K562 (cell line): Measurements from ENCODE around the gene PDLIM7. TPM values are rescaled to one million over a fixed set of nuclear protein-coding genes. Genes with fewer than 3 reads are reported as not detected.

ENCODE experiments used
- BRF1 ChIP-seq: IDR thresholded peaks from 3 replicates; pipeline ENCODE4 v1.6.1; 2011; ENCODE audit warnings: borderline replicate concordance, mild to moderate bottlenecking; ENCODE audit not compliant: insufficient read length; ENCODE audit errors: extremely low read depth
- COPS2 ChIP-seq: fragments of 450-650 bp; conservative IDR thresholded peaks from 2 replicates; pipeline ENCODE4 v1.6.1; 2016; ENCODE audit warnings: mild to moderate bottlenecking, moderate library complexity
- GATA2 ChIP-seq: sonication (generic); formaldehyde crosslinking; IDR thresholded peaks from 2 replicates; pipeline ENCODE4 v1.4.0; 2020; ENCODE audit warnings: mild to moderate bottlenecking, missing genetic modification reagents
- HNRNPK ChIP-seq: fragments of 200-400 bp; formaldehyde crosslinking; IDR thresholded peaks from one replicate; pipeline ENCODE4 v1.6.1; 2018; ENCODE audit warnings: mild to moderate bottlenecking, low read depth, low read length; ENCODE audit not compliant: poor library complexity, severe bottlenecking
- MTF1 ChIP-seq: fragments of 250-450 bp; sonication (Bioruptor Pico); IDR thresholded peaks from 2 replicates; pipeline ENCODE4 v1.9.0; 2021; ENCODE audit warnings: moderate library complexity, mild to moderate bottlenecking, inconsistent platforms, borderline replicate concordance
- PURB ChIP-seq: sonication (generic); formaldehyde crosslinking; IDR thresholded peaks from 2 replicates; pipeline ENCODE4 v1.9.0; 2021; ENCODE audit warnings: low read depth, mild to moderate bottlenecking, missing genetic modification reagents
- RB1 ChIP-seq: fragments of 450-650 bp; IDR thresholded peaks from 2 replicates; pipeline ENCODE4 v1.6.1; 2017; ENCODE audit warnings: low read depth, mild to moderate bottlenecking
- SNRNP70 ChIP-seq: fragments of 200-400 bp; formaldehyde crosslinking; optimal IDR thresholded peaks from 2 replicates; pipeline ENCODE3; 2017; ENCODE audit warnings: low read depth, low read length
- TCF7 ChIP-seq: sonication (generic); IDR thresholded peaks from 2 replicates; pipeline ENCODE4 v1.6.1; 2016; ENCODE audit warnings: antibody characterized with exemption, borderline replicate concordance
- TRIM24 ChIP-seq, 2 experiments: fragments of 450-650 bp; IDR thresholded peaks; 2 replicates each; pipeline ENCODE4 v1.6.1; 2016
- U2AF1 ChIP-seq: fragments of 200-400 bp; formaldehyde crosslinking; optimal IDR thresholded peaks from 2 replicates; pipeline ENCODE3; 2017; ENCODE audit warnings: mild to moderate bottlenecking, low read depth, low read length, moderate library complexity
- ZNF253 ChIP-seq: fragments of 250-450 bp; sonication (Bioruptor Pico); conservative IDR thresholded peaks from 2 replicates; pipeline ENCODE4 v1.6.1; 2021; ENCODE audit warnings: mild to moderate bottlenecking
- ZNF316 ChIP-seq: fragments of 450-650 bp; IDR thresholded peaks from 2 replicates; pipeline ENCODE4 v1.6.1; 2016
- ZNF75A ChIP-seq: fragments of 450-650 bp; formaldehyde crosslinking; IDR thresholded peaks from 2 replicates; pipeline ENCODE4 v1.4.0; 2020; ENCODE audit warnings: mild to moderate bottlenecking
- polyA plus RNA-seq, 8 experiments: library from polyadenylated mRNA; depleted of rRNA in 4 of 8; stranded (reverse) in 5 of 8; unstranded in 3 of 8; fragments of >200 nt; fragmentation: Nextera tagmentation in 2 of 8; fragmentation: Illumina TruSeq in 1 of 8; extraction: Ambion mirVana in 2 of 8; extraction: Trizol in 1 of 8; gene quantifications; 2 replicates each; pipeline versions ENCODE4 v1.2.1 to v1.2.3, GENCODE V29; 2011 to 2014; ENCODE audit warnings: inconsistent platforms in 1 of 8, missing spikeins in 1 of 8
- total RNA-seq, 7 experiments: library from RNA; depleted of rRNA in 6 of 7; stranded (reverse); fragments of >200 nt in 6 of 7; fragmentation: Illumina TruSeq in 2 of 7; extraction: Trizol in 2 of 7; gene quantifications; 2 replicates each; pipeline versions ENCODE4 v1.2.1 to v1.2.3, GENCODE V29; 2011 to 2021; ENCODE audit warnings: low replicate concordance in 1 of 7
- TF ChIP-seq, protein P1 (sequence below): fragments of 450-650 bp; IDR thresholded peaks from 2 replicates; pipeline ENCODE4 v1.6.1; 2016
- TF ChIP-seq, protein P2 (sequence below): fragments of 250-450 bp; sonication (Bioruptor Pico); IDR thresholded peaks from 2 replicates; pipeline ENCODE4 v1.8.0; 2021; ENCODE audit warnings: mild to moderate bottlenecking, moderate library complexity
- TF ChIP-seq, protein P3 (sequence below), 2 experiments: fragments of 450-650 bp in 1 of 2; sonication (generic) in 1 of 2; formaldehyde crosslinking in 1 of 2; IDR thresholded peaks; 2 replicates each; pipeline versions ENCODE4 v1.7.1 to v1.9.0; 2016 to 2022; ENCODE audit warnings: inconsistent platforms in 1 of 2, mild to moderate bottlenecking in 1 of 2, missing genetic modification reagents in 1 of 2

Gene PDLIM7
- total and polyA plus RNA-seq, 9 of the 15 experiments (the other 6 are each of a cell fraction or from before 2014, with no cell fraction given) = 2.1 to 124 (median 32.6) TPM

DNA sequence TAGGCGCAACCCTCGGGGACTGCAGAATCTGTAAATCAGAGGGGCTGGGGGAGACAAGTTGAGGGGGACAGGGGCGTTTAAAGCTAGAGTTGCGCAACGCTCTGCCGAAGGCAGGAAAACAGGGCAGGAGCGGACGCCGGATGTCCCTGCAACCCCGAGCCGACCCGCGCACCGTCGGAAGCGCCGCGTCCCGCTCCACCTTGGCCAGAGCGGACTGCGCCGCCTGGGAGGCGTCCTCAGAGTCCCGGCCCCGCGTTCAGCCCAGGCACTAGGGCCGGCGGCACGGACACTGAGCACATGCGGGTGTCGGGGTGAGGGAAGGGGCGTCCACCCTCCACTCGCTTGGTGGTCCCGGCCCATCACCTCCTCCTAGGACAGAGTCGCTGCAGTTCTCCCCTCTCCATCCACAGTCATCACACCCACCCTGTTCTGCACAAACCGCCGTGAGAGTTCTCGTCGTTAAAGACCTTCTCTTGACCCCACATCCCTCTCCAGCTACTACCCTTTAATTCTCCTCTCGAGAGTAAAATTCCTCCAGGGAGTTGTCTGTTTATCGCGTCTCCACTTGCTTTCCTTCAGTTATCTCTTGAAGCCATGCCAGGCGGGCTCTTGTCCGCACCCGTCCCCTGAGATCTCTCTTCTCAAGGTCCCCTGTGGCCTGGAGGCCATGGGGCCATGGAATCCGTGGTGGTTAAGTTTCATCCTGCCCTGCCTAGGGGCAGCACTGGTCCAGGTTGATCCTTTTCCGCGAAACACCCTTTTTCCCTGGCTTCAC, 796 bp upstream of the PDLIM7 start (continued):
- TF ChIP-seq, protein P1, sequence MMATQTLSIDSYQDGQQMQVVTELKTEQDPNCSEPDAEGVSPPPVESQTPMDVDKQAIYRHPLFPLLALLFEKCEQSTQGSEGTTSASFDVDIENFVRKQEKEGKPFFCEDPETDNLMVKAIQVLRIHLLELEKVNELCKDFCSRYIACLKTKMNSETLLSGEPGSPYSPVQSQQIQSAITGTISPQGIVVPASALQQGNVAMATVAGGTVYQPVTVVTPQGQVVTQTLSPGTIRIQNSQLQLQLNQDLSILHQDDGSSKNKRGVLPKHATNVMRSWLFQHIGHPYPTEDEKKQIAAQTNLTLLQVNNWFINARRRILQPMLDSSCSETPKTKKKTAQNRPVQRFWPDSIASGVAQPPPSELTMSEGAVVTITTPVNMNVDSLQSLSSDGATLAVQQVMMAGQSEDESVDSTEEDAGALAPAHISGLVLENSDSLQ = no peak
- no peak for TF ChIP-seq PURB
- no peak for TF ChIP-seq ZNF75A (CRISPR knock-in tag)
- TF ChIP-seq BRF1 = no peak
- no peak for TF ChIP-seq MTF1 (CRISPR knock-in tag)
- TF ChIP-seq HNRNPK = no peak
- TF ChIP-seq U2AF1 = no peak
- TF ChIP-seq, protein P2, sequence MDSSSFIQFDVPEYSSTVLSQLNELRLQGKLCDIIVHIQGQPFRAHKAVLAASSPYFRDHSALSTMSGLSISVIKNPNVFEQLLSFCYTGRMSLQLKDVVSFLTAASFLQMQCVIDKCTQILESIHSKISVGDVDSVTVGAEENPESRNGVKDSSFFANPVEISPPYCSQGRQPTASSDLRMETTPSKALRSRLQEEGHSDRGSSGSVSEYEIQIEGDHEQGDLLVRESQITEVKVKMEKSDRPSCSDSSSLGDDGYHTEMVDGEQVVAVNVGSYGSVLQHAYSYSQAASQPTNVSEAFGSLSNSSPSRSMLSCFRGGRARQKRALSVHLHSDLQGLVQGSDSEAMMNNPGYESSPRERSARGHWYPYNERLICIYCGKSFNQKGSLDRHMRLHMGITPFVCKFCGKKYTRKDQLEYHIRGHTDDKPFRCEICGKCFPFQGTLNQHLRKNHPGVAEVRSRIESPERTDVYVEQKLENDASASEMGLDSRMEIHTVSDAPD = no peak
- TF ChIP-seq, protein P3, sequence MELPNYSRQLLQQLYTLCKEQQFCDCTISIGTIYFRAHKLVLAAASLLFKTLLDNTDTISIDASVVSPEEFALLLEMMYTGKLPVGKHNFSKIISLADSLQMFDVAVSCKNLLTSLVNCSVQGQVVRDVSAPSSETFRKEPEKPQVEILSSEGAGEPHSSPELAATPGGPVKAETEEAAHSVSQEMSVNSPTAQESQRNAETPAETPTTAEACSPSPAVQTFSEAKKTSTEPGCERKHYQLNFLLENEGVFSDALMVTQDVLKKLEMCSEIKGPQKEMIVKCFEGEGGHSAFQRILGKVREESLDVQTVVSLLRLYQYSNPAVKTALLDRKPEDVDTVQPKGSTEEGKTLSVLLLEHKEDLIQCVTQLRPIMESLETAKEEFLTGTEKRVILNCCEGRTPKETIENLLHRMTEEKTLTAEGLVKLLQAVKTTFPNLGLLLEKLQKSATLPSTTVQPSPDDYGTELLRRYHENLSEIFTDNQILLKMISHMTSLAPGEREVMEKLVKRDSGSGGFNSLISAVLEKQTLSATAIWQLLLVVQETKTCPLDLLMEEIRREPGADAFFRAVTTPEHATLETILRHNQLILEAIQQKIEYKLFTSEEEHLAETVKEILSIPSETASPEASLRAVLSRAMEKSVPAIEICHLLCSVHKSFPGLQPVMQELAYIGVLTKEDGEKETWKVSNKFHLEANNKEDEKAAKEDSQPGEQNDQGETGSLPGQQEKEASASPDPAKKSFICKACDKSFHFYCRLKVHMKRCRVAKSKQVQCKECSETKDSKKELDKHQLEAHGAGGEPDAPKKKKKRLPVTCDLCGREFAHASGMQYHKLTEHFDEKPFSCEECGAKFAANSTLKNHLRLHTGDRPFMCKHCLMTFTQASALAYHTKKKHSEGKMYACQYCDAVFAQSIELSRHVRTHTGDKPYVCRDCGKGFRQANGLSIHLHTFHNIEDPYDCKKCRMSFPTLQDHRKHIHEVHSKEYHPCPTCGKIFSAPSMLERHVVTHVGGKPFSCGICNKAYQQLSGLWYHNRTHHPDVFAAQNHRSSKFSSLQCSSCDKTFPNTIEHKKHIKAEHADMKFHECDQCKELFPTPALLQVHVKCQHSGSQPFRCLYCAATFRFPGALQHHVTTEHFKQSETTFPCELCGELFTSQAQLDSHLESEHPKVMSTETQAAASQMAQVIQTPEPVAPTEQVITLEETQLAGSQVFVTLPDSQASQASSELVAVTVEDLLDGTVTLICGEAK (IDR thresholded peaks at IDR 0.05) = peak; percentile 65
- TF ChIP-seq, protein P3 (CRISPR knock-in tag; IDR thresholded peaks at IDR 0.05) = no peak
- no peak for TF ChIP-seq GATA2
- TF ChIP-seq COPS2 = no peak
- no peak for TF ChIP-seq SNRNP70
- TF ChIP-seq ZNF253 (CRISPR knock-in tag) = no peak
- TF ChIP-seq RB1 = no peak
- no peak for TF ChIP-seq ZNF316
- no peak for TF ChIP-seq TCF7
- no peak; a peak in 1 of 4 replicates for TF ChIP-seq TRIM24 (IDR thresholded peaks at IDR 0.05)
